Neuronal stem cell (in vitro differentiated cells): ENCODE results near the gene TM7SF2.

ENCODE experiments used
- DNase-seq: peaks from one replicate; pipeline ENCODE4 v3.0.0-alpha.2; 2013; ENCODE audit warnings: low spot score
- H2AFZ ChIP-seq: one replicate; pipeline ENCODE4 v1.6.1; 2013; ENCODE audit warnings: mild to moderate bottlenecking, low read length, inconsistent platforms
- H2AK5ac ChIP-seq: 2 replicates; pipeline ENCODE4 v1.6.1; 2013; ENCODE audit warnings: low read depth, mild to moderate bottlenecking, inconsistent platforms, low read length, moderate library complexity, mixed read lengths
- H2BK120ac ChIP-seq: 2 replicates; pipeline ENCODE4 v1.6.1; 2013; ENCODE audit warnings: low read depth, mild to moderate bottlenecking, inconsistent platforms, low read length, moderate library complexity, mixed read lengths
- H2BK12ac ChIP-seq: one replicate; pipeline ENCODE4 v1.6.1; 2013; ENCODE audit warnings: low read length, inconsistent platforms
- H2BK15ac ChIP-seq: 2 replicates; pipeline ENCODE4 v1.6.1; 2013; ENCODE audit warnings: mild to moderate bottlenecking, low read length, inconsistent platforms, mixed read lengths
- H2BK5ac ChIP-seq: one replicate; pipeline ENCODE4 v1.6.1; 2013; ENCODE audit warnings: inconsistent platforms, mild to moderate bottlenecking, low read length, moderate library complexity
- H3K14ac ChIP-seq: one replicate; pipeline ENCODE4 v1.6.1; 2013; ENCODE audit warnings: low read length, inconsistent platforms
- H3K18ac ChIP-seq: 2 replicates; pipeline ENCODE4 v1.6.1; 2013; ENCODE audit warnings: low read length, inconsistent platforms
- H3K23ac ChIP-seq: 2 replicates; pipeline ENCODE4 v1.6.1; 2013; ENCODE audit warnings: low read depth, mild to moderate bottlenecking, mixed read lengths, low read length, inconsistent platforms; ENCODE audit not compliant: poor library complexity
- H3K27ac ChIP-seq: replicated peaks from 3 replicates; pipeline ENCODE4 v1.5.1; 2013; ENCODE audit warnings: low read length, inconsistent platforms
- H3K27me3 ChIP-seq, 3 experiments: 2 replicates each; pipeline ENCODE4 v1.6.1; 2013; ENCODE audit warnings: low read length in 3 of 3, mild to moderate bottlenecking in 2 of 3, inconsistent platforms in 1 of 3, low read depth in 1 of 3, mixed read lengths in 1 of 3, moderate library complexity in 1 of 3; ENCODE audit not compliant: control insufficient read depth in 3 of 3, insufficient read depth in 3 of 3
- H3K36me3 ChIP-seq, 2 donors: replicated peaks in 1 of 2; 2 replicates each; pipeline ENCODE4 v1.6.1; 2013; ENCODE audit warnings: low read length in 2 of 2; ENCODE audit not compliant: control insufficient read depth in 2 of 2, insufficient read depth in 2 of 2
- H3K4ac ChIP-seq: 2 replicates; pipeline ENCODE4 v1.6.1; 2013; ENCODE audit warnings: inconsistent platforms, mild to moderate bottlenecking, low read length, moderate library complexity
- H3K4me1 ChIP-seq, 2 donors: 1 replicate in 1 of 2; 2 replicates in 1 of 2; pipeline ENCODE4 v1.6.1; 2013; ENCODE audit warnings: low read length in 2 of 2, low read depth in 1 of 2; ENCODE audit not compliant: control insufficient read depth in 2 of 2, insufficient read depth in 1 of 2
- H3K4me2 ChIP-seq: one replicate; pipeline ENCODE4 v1.6.1; 2013; ENCODE audit warnings: mild to moderate bottlenecking, low read length, inconsistent platforms; ENCODE audit not compliant: insufficient read depth, poor library complexity, severe bottlenecking
- H3K4me3 ChIP-seq, 2 donors: 2 replicates each; pipeline ENCODE4 v1.5.1; 2013; ENCODE audit warnings: low read length in 2 of 2, mild to moderate bottlenecking in 2 of 2, inconsistent platforms in 1 of 2, moderate library complexity in 1 of 2
- H3K79me1 ChIP-seq: one replicate; pipeline ENCODE4 v1.6.1; 2013; ENCODE audit warnings: low read depth, mild to moderate bottlenecking, inconsistent platforms, low read length, moderate library complexity
- H3K9ac ChIP-seq: one replicate; pipeline ENCODE4 v1.6.1; 2013; ENCODE audit warnings: mild to moderate bottlenecking, low read depth, low read length, inconsistent platforms; ENCODE audit not compliant: poor library complexity
- H3K9me3 ChIP-seq, 2 donors: replicated peaks in 1 of 2; 2 replicates each; pipeline versions ENCODE3 to v1.6.1; 2013; ENCODE audit warnings: low read length in 2 of 2, mild to moderate bottlenecking in 2 of 2, inconsistent platforms in 1 of 2, low read depth in 1 of 2, mixed read lengths in 1 of 2, moderate library complexity in 1 of 2; ENCODE audit not compliant: control insufficient read depth in 2 of 2, insufficient read depth in 1 of 2
- H4K8ac ChIP-seq: one replicate; pipeline ENCODE4 v1.6.1; 2013; ENCODE audit warnings: low read depth, mild to moderate bottlenecking, inconsistent platforms, low read length, moderate library complexity
- H4K91ac ChIP-seq: one replicate; pipeline ENCODE4 v1.6.1; 2013; ENCODE audit warnings: low read length, low read depth, mild to moderate bottlenecking, inconsistent platforms; ENCODE audit not compliant: poor library complexity
- WGBS, 2 donors: extraction: QIAGEN DNeasy Blood & Tissue Kit; methylation state at CpG; one replicate each; pipeline ENCODE4 v1.1.7; 2013; ENCODE audit warnings: missing lambda C conversion rate in 2 of 2, mixed read lengths in 1 of 2; ENCODE audit not compliant: insufficient read length in 2 of 2, insufficient replicate concordance in 1 of 2; ENCODE audit errors: extremely low coverage in 2 of 2; 5-methylcytosine and 5-hydroxymethylcytosine counted together

The TM7SF2 gene

GRCh38 chr11:65134240-65134951, 22.7 kb downstream of the TM7SF2 start, which contains the start of gene SYVN1:
TSS of gene SYVN1 (minus strand) at chr11:65134519. CDS start at chr11:65133601, 918 bp downstream.
- Histone ChIP-seq H3K36me3 (peaks cover 33% of the 10 kb centered on the region in 2 donors), H3K9ac (peak within 1 kb of the TSS; percentile 89), H3K4me3 (peak within 1 kb of the TSS; percentile 79 to 94), H3K23ac (peak within 1 kb of the TSS; percentile 83), H3K9me3 (no peaks in the 10 kb centered on the region), H3K79me1 (peaks cover 18% of the 10 kb centered on the region), H2BK12ac (no peak within 1 kb of the TSS), H2AK5ac (peak within 1 kb of the TSS; percentile 63), H4K8ac (peak within 1 kb of the TSS; percentile 97), H3K27ac (peak within 1 kb of the TSS; percentile 86), H3K27me3 (no peaks in the 10 kb centered on the region), H3K18ac (peak within 1 kb of the TSS; percentile 98), H2BK15ac (peak within 1 kb of the TSS; percentile 60), H4K91ac (no peak within 1 kb of the TSS), H3K4me2 (peak within 1 kb of the TSS; percentile 95), H3K14ac (peak within 1 kb of the TSS; percentile 86), H3K4me1 (peaks cover 9 to 13% of the 10 kb centered on the region in 2 donors), H2AFZ (peak within 1 kb of the TSS; percentile 95), H2BK120ac (no peak within 1 kb of the TSS), H3K4ac (peak within 1 kb of the TSS; percentile 39), H2BK5ac (peak within 1 kb of the TSS; percentile 99)
- DNase-seq = peak; percentile 86
- no CpG with 5 or more reads among the region's 60 CpGs for WGBS, 2 donors

- H2AFZ ChIP-seq = peak overlapping the region; percentile 95
- H3K4me1 ChIP-seq = peaks cover 9 to 13% of the 10 kb centered on the region in 2 donors
- H3K4ac ChIP-seq = no peak overlapping the region
- H3K14ac ChIP-seq = no peak overlapping the region
- peak overlapping the region; percentile 87 for H3K9ac ChIP-seq
- H3K18ac ChIP-seq = peak overlapping the region; percentile 89
- DNase-seq = peak; percentile 92
- H4K8ac ChIP-seq = no peak overlapping the region
- no peak overlapping the region for H2BK12ac ChIP-seq
- peaks cover 18% of the 10 kb centered on the region for H3K79me1 ChIP-seq
- H2AK5ac ChIP-seq = no peak overlapping the region
- peak overlapping the region; percentile 79 to 94 for H3K4me3 ChIP-seq
- peaks cover 26% of the 10 kb centered on the region in 2 donors for H3K36me3 ChIP-seq
- no peaks in the 10 kb centered on the region for H3K27me3 ChIP-seq
- H2BK5ac ChIP-seq = peak overlapping the region; percentile 99
- H3K23ac ChIP-seq = no peak overlapping the region
- no peak overlapping the region for H4K91ac ChIP-seq
- peak overlapping the region; percentile 86 for H3K27ac ChIP-seq
- H2BK15ac ChIP-seq = no peak overlapping the region
- no peak overlapping the region for H2BK120ac ChIP-seq
- WGBS, 2 donors = no CpG with 5 or more reads among the region's 24 CpGs
- no peaks in the 10 kb centered on the region for H3K9me3 ChIP-seq
- peak overlapping the region; percentile 95 for H3K4me2 ChIP-seq
Measured at GRCh38 chr11:65134952-65135632, 23.4 kb downstream of the TM7SF2 start.

GRCh38 chr11:65135633-65136145, 24.0 kb downstream of the TM7SF2 start:
- H3K4me3 ChIP-seq = peak overlapping the region; percentile 79 to 86
- H3K23ac ChIP-seq = no peak overlapping the region
- H2AK5ac ChIP-seq = peak overlapping the region; percentile 3
- H3K14ac ChIP-seq = no peak overlapping the region
- no peak overlapping the region for H3K18ac ChIP-seq
- DNase-seq = no peak
- no peak overlapping the region for H3K9ac ChIP-seq
- H4K91ac ChIP-seq = no peak overlapping the region
- no peaks in the 10 kb centered on the region for H3K27me3 ChIP-seq
- no peak overlapping the region for H2BK15ac ChIP-seq
- H3K4me1 ChIP-seq = peaks cover 9 to 13% of the 10 kb centered on the region in 2 donors
- H3K4me2 ChIP-seq = peak overlapping the region; percentile 63
- no peak overlapping the region for H4K8ac ChIP-seq
- no peak overlapping the region for H2BK120ac ChIP-seq
- H2BK12ac ChIP-seq = no peak overlapping the region
- H3K4ac ChIP-seq = no peak overlapping the region
- H3K27ac ChIP-seq = peak overlapping the region; percentile 69
- no CpG with 5 or more reads among the region's 11 CpGs for WGBS, 2 donors
- peak overlapping the region; percentile 95 for H2AFZ ChIP-seq
- peaks cover 21 to 22% of the 10 kb centered on the region in 2 donors for H3K36me3 ChIP-seq
- H3K79me1 ChIP-seq = peaks cover 18% of the 10 kb centered on the region
- H3K9me3 ChIP-seq = no peaks in the 10 kb centered on the region
- no peak overlapping the region for H2BK5ac ChIP-seq
